Left lung (tissue), 10 donors: ENCODE data around the gene FZD10. TPM values are rescaled to one million over a fixed set of nuclear protein-coding genes. Genes with fewer than 3 reads are reported as not detected.

Experiments
- ATAC-seq: fragments of 200-7000 bp; cut with Tn5 transposase; one replicate; pipeline ENCODE4 v1.9.1; 2020; ENCODE audit warnings: moderate library complexity
- DNase-seq, 4 donors: peaks; one replicate each; pipeline ENCODE4 v3.0.0-alpha.2; 2013 to 2020
- H3K27ac ChIP-seq, 2 donors: fragments of 200-600 bp; sonication (generic) in 1 of 2; one replicate each; pipeline versions ENCODE4 v1.5.0 to v1.8.0; 2020 to 2021
- H3K27me3 ChIP-seq, 2 donors: fragments of 200-600 bp; sonication (generic) in 1 of 2; one replicate each; pipeline versions ENCODE4 v1.5.0 to v1.8.0; 2020 to 2021
- H3K36me3 ChIP-seq, 2 donors: fragments of 200-600 bp; sonication (generic) in 1 of 2; one replicate each; pipeline versions ENCODE4 v1.5.0 to v1.8.0; 2020 to 2021
- H3K4me1 ChIP-seq, 2 donors: fragments of 200-600 bp; one replicate each; pipeline ENCODE4 v1.8.0; 2021
- H3K4me3 ChIP-seq, 2 donors: fragments of 200-600 bp; sonication (generic) in 1 of 2; one replicate each; pipeline versions ENCODE4 v1.5.0 to v1.8.0; 2020 to 2021; ENCODE audit warnings: mild to moderate bottlenecking in 1 of 2
- H3K9me3 ChIP-seq, 2 donors: fragments of 200-600 bp; sonication (generic) in 1 of 2; one replicate each; pipeline versions ENCODE4 v1.5.0 to v1.8.0; 2020 to 2021
- CTCF ChIP-seq, 2 donors: fragments of 200-600 bp; sonication (generic) in 1 of 2; IDR thresholded peaks; one replicate each; pipeline versions ENCODE4 v1.5.0 to v1.8.0; 2021; ENCODE audit warnings: antibody characterized with exemption in 2 of 2
- intact Hi-C, 2 donors: fragments of 100-400 bp; cut with DNase I; formaldehyde crosslinking; loops; one replicate each; pipeline versions ENCODE4 v1.11.2 to v1.14.2; 2022
- polyA plus RNA-seq, 6 donors: library from polyadenylated mRNA; unstranded; fragments of 120-200 nt; gene quantifications; one replicate each; pipeline ENCODE4 v1.2.1, GENCODE V29; 2013; ENCODE audit not compliant: insufficient read length in 6 of 6
- total RNA-seq, 2 donors: library from RNA; stranded (reverse); fragmentation: NEBNext Ultra II Directional; extraction: Animal tissue kit (Norgen Biotek cat#: 25700); gene quantifications; one replicate each; pipeline ENCODE4 v1.2.1, GENCODE V29; 2021
- donor health status: DM: no; HTN: yes; CAD: no.
- donor health status: DM: no; HTN: no; CAD: no.

FZD10 gene
- total and polyA plus RNA-seq, 8 donors, result 0.58 to 1.2 (median 0.89) TPM

DNA sequence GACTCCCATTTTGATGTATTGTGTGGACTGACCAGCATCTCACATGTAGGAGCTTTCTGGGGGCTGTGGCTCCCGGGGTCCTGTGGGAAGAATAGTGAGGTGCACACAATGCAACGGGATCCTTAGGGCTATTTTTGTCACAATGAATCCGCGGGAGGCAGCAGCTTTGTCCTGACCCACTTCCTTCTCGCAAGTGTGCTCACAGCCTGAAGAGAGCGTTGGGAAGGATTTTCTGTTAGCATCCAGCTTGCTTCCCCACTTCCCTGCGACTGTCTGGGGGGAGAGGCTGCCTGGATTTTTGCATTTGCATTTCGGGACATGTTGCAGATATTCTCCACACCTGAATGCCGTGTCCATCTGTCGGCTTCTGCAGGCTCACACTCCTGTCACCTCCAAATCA lies 31.9 kb downstream of the FZD10 start:
- H3K9me3 ChIP-seq, result no peaks in the 10 kb centered on the region
- no peak for TF ChIP-seq CTCF (IDR thresholded peaks at IDR 0.05)
- DNase-seq, result no peak
- intact Hi-C loops, result no loop called here
- H3K27me3 ChIP-seq, result peaks cover 0 to 31% of the 10 kb centered on the region in 2 donors
- no peak for ATAC-seq
- H3K27ac ChIP-seq, result no peak overlapping the region
- H3K4me1 ChIP-seq, result no peaks in the 10 kb centered on the region
- H3K36me3 ChIP-seq, result no peaks in the 10 kb centered on the region
- no peak overlapping the region for H3K4me3 ChIP-seq

GRCh38 chr12:130195369-130195768 lies 33.1 kb downstream of the FZD10 start:
- DNase-seq, result no peak
- Histone ChIP-seq H3K9me3 (no peaks in the 10 kb centered on the region), H3K36me3 (no peaks in the 10 kb centered on the region), H3K4me1 (no peaks in the 10 kb centered on the region), H3K27me3 (peaks cover 0 to 41% of the 10 kb centered on the region in 2 donors), H3K27ac (no peak overlapping the region), H3K4me3 (no peak overlapping the region)
- ATAC-seq, result no peak
- intact Hi-C loops, result no loop called here
- TF ChIP-seq CTCF (IDR thresholded peaks at IDR 0.05), result no peak

GRCh38 chr12:130195776-130196175 lies 33.5 kb downstream of the FZD10 start:
- no peak for DNase-seq
- TF ChIP-seq CTCF (IDR thresholded peaks at IDR 0.05), result no peak
- no peak for ATAC-seq
- no peak overlapping the region for H3K4me3 ChIP-seq
- no peaks in the 10 kb centered on the region for H3K4me1 ChIP-seq
- H3K9me3 ChIP-seq, result no peaks in the 10 kb centered on the region
- no peak overlapping the region for H3K27ac ChIP-seq
- H3K27me3 ChIP-seq, result peaks cover 0 to 44% of the 10 kb centered on the region in 2 donors
- intact Hi-C loops, result no loop called here
- H3K36me3 ChIP-seq, result no peaks in the 10 kb centered on the region

DNA sequence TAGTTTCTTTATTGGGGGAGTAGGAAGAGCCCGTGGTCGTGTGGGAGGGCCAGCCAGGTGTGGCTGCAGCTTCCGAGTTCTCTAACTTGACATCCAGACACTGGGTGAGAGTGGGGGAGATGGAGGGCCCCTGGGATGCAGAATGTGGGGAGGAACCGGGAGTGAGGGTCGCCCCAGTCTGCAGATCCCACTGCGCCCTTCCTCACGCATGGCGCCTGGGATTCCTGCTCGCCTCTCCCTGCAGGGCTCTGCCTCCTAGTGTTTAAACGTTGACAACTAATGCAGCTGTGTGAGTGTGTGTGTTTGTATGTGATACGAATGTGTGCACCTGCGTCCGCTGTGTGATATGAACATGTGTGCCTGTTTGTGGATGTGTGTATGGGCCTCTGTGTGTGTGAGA lies 34.6 kb downstream of the FZD10 start:
- intact Hi-C loops, result no loop called here

DNA sequence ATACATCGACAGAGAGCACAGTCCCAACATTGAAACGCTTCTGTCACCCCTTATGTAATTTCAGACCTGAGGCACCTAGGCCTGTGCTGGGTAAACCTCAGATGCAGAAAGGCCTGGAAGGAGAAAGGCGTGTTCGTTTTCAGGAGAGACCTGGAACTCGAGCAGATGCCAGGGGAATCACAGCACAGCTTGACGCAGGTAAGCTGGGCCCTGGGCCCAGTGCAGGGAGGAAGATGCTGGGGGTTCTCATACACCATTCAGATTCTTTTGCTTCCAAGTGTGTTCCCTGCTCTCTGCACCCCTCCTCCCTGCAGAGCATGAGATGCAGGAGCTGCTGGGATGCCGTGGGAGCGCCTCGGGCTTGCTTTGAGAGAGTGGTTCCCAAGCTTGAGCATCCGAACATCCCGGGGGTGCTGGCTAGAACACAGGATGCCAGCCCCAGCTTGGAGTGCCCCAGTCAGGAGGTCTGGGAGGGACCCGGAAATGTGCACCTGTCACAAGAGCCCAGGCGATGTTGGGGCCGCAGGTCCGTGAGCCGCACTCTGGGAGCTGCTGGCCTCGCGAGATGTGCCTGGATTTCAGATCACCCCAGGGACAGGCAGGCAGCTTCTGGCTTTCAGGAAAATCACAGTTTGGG lies 35.9 kb downstream of the FZD10 start:
- no peak for ATAC-seq
- no peak overlapping the region for H3K4me3 ChIP-seq
- no peaks in the 10 kb centered on the region for H3K36me3 ChIP-seq
- H3K4me1 ChIP-seq, result no peaks in the 10 kb centered on the region
- TF ChIP-seq CTCF (IDR thresholded peaks at IDR 0.05), result no peak
- peaks cover 0 to 3% of the 10 kb centered on the region in 2 donors for H3K9me3 ChIP-seq
- H3K27ac ChIP-seq, result no peak overlapping the region
- intact Hi-C loops, result no loop called here
- no peak for DNase-seq
- peaks cover 0 to 37% of the 10 kb centered on the region in 2 donors for H3K27me3 ChIP-seq

More for the DNA sequence above, 34.6 kb downstream of the FZD10 start:
- ATAC-seq (no peak), DNase-seq (no peak)
- Histone ChIP-seq H3K9me3 (peaks cover 0 to 3% of the 10 kb centered on the region in 2 donors), H3K36me3 (no peaks in the 10 kb centered on the region), H3K27me3 (peaks cover 0 to 44% of the 10 kb centered on the region in 2 donors), H3K4me3 (no peak overlapping the region), H3K4me1 (no peaks in the 10 kb centered on the region), H3K27ac (no peak overlapping the region)
- TF ChIP-seq CTCF (IDR thresholded peaks at IDR 0.05), result no peak
